ENCODE data around the gene GNLY.

- TF ChIP-seq CTCF (IDR thresholded peaks at IDR 0.05), result peak; percentile 98
- no peak for TF ChIP-seq EZH2 (IDR thresholded peaks at IDR 0.05)
These were observed 35.0 kb downstream of the GNLY start for GRCh38 chr2:85728883-85729824.
